Measurements from ENCODE around the gene DOCK11.

DNA sequence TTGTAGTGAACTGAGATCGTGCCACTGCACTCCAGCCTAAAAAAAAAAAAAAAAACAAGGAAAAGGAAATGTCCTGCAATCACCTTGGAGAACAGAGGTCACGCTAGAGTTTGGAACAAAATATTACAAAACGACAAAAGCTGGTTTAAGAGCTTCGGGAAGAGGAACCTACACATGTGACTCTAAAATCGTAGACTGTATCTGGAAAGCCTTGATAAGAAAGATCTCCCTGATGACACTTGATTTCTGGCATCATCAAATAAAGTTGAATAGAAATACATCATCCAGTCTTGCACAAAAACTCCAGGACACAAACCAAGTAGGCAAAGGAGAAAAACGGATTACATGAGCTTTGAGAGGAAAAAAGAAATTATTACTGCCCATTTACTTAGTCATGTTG lies 31.1 kb upstream of the DOCK11 start:
- no peak for TF ChIP-seq EZH2 (IDR thresholded peaks at IDR 0.05; ENCODE audit: borderline replicate concordance)
- TF ChIP-seq, protein P1, sequence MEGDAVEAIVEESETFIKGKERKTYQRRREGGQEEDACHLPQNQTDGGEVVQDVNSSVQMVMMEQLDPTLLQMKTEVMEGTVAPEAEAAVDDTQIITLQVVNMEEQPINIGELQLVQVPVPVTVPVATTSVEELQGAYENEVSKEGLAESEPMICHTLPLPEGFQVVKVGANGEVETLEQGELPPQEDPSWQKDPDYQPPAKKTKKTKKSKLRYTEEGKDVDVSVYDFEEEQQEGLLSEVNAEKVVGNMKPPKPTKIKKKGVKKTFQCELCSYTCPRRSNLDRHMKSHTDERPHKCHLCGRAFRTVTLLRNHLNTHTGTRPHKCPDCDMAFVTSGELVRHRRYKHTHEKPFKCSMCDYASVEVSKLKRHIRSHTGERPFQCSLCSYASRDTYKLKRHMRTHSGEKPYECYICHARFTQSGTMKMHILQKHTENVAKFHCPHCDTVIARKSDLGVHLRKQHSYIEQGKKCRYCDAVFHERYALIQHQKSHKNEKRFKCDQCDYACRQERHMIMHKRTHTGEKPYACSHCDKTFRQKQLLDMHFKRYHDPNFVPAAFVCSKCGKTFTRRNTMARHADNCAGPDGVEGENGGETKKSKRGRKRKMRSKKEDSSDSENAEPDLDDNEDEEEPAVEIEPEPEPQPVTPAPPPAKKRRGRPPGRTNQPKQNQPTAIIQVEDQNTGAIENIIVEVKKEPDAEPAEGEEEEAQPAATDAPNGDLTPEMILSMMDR (IDR thresholded peaks at IDR 0.05; ENCODE audit: poor library complexity): no peak
- TF ChIP-seq EZH2phosphoT487 (IDR thresholded peaks at IDR 0.05; ENCODE audit: low read depth, severe bottlenecking, unreplicated experiment): no peak

Data from hepatocyte (in vitro differentiated cells).